Omental fat pad (tissue), 4 donors: Measurements from ENCODE around the gene MYO5A. TPM values are rescaled to one million over a fixed set of nuclear protein-coding genes. Genes with fewer than 3 reads are reported as not detected.
"Not testable (repeated sequence)": the region's sequence is repeated elsewhere in the genome, so short reads cannot be mapped to it uniquely, and the experiment has no call there.

ENCODE experiments used
- ATAC-seq: fragments of 150-250 bp; one replicate; pipeline ENCODE4 v1.9.1; 2016; ENCODE audit warnings: mild to moderate bottlenecking, moderate library complexity; ENCODE audit not compliant: low FRiP score
- DNase-seq: peaks from one replicate; pipeline ENCODE4 v3.0.0-alpha.2; 2019; ENCODE audit warnings: low spot score
- total RNA-seq, 4 donors: library from RNA; depleted of rRNA; stranded (reverse); fragments of >200 nt; gene quantifications; one replicate each; pipeline ENCODE4 v1.1.0, GENCODE V29; 2016
- TF ChIP-seq, protein P1 (sequence below), 3 donors: fragments of 450-650 bp; IDR thresholded peaks; one replicate each; pipeline ENCODE4 v1.5.1; 2016 to 2017; ENCODE audit warnings: antibody characterized with exemption in 3 of 3, mild to moderate bottlenecking in 3 of 3, moderate library complexity in 2 of 3

MYO5A gene
- total RNA-seq, 4 donors from 2014 or later: 45.5 to 81.6 (median 65.5) TPM

DNA sequence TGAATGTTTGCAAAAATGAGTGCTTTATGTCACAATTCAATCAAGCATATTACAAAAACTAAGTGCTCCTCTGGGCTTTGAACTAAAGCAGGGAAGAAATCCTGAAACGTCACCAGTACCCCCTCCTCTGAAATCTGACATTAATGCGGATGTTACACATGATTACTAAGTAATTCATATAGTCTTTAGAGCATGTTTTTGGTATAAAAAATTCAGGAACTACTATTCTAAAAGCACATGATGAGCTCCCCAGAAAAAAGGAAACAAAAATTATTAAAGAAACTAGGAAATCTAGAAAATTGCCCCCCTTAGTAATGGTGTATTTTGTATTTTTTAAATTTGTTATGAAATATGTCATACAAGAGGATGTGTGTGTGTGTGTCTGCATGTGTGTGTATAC is 87.7 kb downstream of the MYO5A start:
- DNase-seq: no peak
- no peak for ATAC-seq
- TF ChIP-seq, protein P1, sequence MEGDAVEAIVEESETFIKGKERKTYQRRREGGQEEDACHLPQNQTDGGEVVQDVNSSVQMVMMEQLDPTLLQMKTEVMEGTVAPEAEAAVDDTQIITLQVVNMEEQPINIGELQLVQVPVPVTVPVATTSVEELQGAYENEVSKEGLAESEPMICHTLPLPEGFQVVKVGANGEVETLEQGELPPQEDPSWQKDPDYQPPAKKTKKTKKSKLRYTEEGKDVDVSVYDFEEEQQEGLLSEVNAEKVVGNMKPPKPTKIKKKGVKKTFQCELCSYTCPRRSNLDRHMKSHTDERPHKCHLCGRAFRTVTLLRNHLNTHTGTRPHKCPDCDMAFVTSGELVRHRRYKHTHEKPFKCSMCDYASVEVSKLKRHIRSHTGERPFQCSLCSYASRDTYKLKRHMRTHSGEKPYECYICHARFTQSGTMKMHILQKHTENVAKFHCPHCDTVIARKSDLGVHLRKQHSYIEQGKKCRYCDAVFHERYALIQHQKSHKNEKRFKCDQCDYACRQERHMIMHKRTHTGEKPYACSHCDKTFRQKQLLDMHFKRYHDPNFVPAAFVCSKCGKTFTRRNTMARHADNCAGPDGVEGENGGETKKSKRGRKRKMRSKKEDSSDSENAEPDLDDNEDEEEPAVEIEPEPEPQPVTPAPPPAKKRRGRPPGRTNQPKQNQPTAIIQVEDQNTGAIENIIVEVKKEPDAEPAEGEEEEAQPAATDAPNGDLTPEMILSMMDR (IDR thresholded peaks at IDR 0.05): no peak

DNA sequence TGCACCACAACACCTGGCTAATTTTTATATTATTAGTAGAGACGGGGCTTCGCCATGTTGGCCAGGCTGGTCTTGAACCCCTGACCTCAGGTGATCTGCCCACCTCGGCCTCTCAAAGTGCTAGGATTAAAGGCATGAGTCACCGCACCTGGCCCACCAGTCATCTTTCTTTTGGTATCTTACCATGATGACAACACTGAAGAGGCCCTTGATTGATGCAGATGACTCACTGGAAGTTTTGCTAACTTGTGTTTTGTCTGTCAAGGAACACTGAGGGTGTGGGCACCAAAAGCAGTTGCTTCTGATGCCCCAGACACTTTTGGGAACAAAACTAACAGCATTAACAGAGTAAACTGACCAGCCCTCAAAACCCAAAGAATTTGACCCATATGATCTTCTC is 88.3 kb downstream of the MYO5A start:
- no peak for DNase-seq
- TF ChIP-seq, protein P1 (IDR thresholded peaks at IDR 0.05): no peak
- peak; percentile 68 for ATAC-seq

DNA sequence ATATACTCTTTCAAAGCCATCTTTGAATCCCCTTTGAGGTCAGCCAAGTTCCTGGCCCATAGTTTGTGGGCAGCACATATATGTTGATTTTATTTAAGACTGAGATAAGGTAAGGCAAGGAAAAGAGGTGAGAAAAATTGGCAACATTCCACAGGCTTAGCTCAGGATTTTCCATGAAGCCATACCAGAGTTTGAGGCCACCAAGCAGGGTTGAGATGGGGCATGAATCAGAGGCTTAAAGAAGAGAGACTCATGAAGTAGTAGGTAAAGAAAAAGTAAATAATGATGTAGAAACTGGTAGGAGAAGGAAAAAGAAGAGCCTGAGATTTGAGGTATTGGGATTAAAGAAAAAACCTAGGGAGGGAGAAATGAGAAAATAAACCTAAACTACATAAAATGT is 89.2 kb downstream of the MYO5A start:
- TF ChIP-seq, protein P1 (IDR thresholded peaks at IDR 0.05): no peak
- ATAC-seq (no peak), DNase-seq (no peak)

DNA sequence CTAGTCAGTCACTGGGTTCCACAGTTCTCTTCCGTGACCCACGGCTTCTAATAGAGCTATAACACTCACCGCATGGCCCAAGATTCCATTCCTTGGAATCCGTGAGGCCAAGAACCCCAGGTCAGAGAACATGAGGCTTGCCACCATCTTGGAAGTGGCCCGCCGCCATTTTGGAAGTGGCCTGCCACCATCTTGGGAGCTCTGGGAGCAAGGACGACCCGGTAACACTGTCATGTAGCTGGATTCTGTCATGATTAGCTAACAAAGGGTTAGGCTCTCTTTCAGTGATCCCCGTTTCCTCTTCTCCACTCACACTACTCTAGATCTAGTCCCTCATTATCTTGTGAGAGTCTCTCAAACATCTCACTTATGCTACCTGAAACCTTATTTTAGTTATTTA is 89.6 kb downstream of the MYO5A start:
- DNase-seq, ATAC-seq: not testable (repeated sequence)

DNA sequence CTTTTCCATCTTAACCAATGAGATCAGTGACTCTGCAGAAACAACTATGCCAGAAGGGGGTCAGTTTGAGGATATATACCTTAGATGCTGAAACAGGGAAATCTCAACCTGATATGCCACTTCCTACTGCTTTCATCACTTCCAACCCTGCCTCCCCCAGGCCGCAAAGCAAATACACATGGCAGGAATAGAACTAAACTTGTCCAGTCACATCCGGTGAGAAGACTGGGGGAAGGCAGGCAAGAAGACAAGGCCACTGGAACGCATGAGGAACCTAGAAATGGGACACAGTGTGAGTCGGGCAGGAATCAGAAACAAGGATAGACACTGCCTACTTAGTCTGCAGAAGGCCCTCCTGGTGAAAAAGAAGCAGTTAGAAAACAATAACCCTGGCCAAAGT is 90.6 kb downstream of the MYO5A start:
- ATAC-seq: no peak

DNA sequence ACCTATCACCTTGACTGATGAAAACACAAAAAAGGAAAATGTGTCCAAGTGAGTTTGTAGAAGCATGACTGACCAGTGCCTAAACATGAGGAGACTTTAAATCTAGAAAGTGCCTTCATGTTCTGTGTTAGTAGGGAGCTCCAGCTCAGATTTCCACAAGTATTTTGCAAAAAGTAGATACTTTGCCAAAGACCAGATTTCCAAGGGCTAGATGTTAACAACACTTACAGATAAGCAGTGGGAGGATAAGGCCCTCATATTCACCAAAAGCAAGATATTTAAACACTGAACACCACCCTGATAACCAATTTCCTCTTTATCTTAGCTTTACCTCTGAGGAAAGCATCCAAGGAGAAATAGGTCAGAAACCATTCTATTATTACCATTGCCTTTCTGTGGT is 91.0 kb downstream of the MYO5A start:
- DNase-seq: no peak
- no peak for ATAC-seq

More for the DNA sequence above, 90.6 kb downstream of the MYO5A start:
- no peak for DNase-seq
- TF ChIP-seq, protein P1 (IDR thresholded peaks at IDR 0.05): no peak

DNA sequence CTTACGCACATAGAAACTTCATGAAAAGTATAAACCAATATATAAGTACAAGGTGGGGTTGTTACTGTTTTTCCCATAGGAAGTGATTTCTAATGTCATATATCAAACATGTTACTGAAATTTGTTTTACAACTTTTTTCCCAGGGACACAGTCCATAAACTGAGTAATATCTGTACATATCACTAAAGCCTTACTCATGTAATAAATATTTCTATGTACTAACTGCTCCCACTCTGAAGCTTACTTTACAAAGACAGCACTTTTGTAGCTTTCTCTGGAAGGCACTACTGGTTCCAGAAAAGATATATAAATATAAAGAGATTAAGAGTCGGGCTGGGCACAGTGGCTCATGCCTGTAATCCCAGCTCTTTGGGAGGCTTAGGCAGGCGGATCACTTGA is 91.7 kb downstream of the MYO5A start:
- ATAC-seq (no peak), DNase-seq (no peak)
- TF ChIP-seq, protein P1 (IDR thresholded peaks at IDR 0.05): no peak

More for the DNA sequence above, 91.0 kb downstream of the MYO5A start:
- TF ChIP-seq, protein P1 (IDR thresholded peaks at IDR 0.05): no peak

DNA sequence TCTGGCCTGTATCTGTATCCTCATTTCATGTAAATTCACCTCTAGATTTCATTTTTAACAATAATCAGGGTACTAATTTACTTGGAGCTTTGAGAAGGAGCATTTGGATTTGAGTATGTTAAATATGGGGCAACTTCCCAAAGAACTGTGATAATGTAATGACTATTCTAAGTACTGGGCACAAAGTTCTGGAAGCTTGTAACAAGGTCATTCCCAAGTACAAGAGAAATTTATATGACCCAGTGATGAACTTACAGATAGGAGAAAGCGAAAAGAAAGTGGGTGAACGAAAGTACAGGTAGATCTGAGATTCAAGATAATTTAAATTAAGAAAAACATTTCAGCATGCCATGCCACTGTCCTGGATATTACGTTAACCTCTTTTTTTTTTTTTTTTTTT is 93.8 kb downstream of the MYO5A start:
- ATAC-seq: no peak
- TF ChIP-seq, protein P1 (IDR thresholded peaks at IDR 0.05): no peak

More for the DNA sequence above, 93.8 kb downstream of the MYO5A start:
- no peak for DNase-seq
